ENCODE measurements around the gene HS3ST4.

DNA sequence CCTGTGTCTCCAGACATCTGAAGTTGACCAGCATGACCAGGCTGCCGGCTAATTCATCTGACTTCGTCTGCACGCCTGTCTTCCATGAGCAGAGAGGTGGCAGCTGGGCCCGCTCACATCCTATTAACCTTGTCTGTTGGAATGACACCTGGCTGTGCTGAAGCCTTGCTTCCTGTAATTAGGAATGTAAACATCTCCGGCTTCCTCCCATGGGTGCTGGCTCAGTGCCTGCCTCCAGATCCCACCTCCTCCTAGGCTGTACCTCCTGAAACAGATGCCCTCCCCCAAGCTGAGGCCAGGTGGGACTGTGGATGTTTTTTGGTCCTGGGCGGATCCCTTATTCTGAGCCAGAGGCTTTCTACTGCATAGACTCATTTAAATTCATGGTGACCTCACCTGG, 296.3 kb downstream of the HS3ST4 start:
- TF ChIP-seq, protein P1, sequence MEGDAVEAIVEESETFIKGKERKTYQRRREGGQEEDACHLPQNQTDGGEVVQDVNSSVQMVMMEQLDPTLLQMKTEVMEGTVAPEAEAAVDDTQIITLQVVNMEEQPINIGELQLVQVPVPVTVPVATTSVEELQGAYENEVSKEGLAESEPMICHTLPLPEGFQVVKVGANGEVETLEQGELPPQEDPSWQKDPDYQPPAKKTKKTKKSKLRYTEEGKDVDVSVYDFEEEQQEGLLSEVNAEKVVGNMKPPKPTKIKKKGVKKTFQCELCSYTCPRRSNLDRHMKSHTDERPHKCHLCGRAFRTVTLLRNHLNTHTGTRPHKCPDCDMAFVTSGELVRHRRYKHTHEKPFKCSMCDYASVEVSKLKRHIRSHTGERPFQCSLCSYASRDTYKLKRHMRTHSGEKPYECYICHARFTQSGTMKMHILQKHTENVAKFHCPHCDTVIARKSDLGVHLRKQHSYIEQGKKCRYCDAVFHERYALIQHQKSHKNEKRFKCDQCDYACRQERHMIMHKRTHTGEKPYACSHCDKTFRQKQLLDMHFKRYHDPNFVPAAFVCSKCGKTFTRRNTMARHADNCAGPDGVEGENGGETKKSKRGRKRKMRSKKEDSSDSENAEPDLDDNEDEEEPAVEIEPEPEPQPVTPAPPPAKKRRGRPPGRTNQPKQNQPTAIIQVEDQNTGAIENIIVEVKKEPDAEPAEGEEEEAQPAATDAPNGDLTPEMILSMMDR (IDR thresholded peaks at IDR 0.05): no peak
- no peak for TF ChIP-seq EZH2 (IDR thresholded peaks at IDR 0.05; ENCODE audit: borderline replicate concordance, insufficient read depth, low read depth, low read length, poor library complexity, severe bottlenecking)

All from B cell (primary cell).